Stomach (tissue), 9 donors: Measurements from ENCODE around the gene SERPIND1. TPM values are rescaled to one million over a fixed set of nuclear protein-coding genes. Genes with fewer than 3 reads are reported as not detected.
A peak's percentile ranks its signal among the peaks of the same experiment; 100 is the strongest.

Experiments used
- DNase-seq, 2 donors: peaks; one replicate each; pipeline versions ENCODE4 v3.0.0 to v3.0.0-alpha.2; 2013 to 2019
- H3K27ac ChIP-seq, 5 donors: fragments of 200-600 bp in 4 of 5; sonication (generic) in 4 of 5; one replicate each; pipeline ENCODE4 v1.5.1; 2013 to 2019; ENCODE audit warnings: mild to moderate bottlenecking in 1 of 5, moderate library complexity in 1 of 5
- H3K27me3 ChIP-seq, 3 donors: fragments of 200-600 bp; sonication (generic); one replicate each; pipeline ENCODE4 v1.5.1; 2017 to 2019; ENCODE audit warnings: mixed run types in 1 of 3
- H3K36me3 ChIP-seq, 4 donors: fragments of 200-600 bp; sonication (generic); 1 replicate in 3 of 4; 2 replicates in 1 of 4; pipeline ENCODE4 v1.5.1; 2016 to 2019
- H3K4me1 ChIP-seq, 4 donors: fragments of 200-600 bp; sonication (generic); one replicate each; pipeline ENCODE4 v1.5.1; 2016 to 2019
- H3K4me3 ChIP-seq, 4 donors: fragments of 200-600 bp; sonication (generic) in 3 of 4; one replicate each; pipeline ENCODE4 v1.5.1; 2016 to 2019; ENCODE audit warnings: mild to moderate bottlenecking in 1 of 4
- H3K9me3 ChIP-seq, 4 donors: fragments of 200-600 bp; sonication (generic); one replicate each; pipeline ENCODE4 v1.5.1; 2016 to 2019
- EP300 ChIP-seq: sonication (generic); formaldehyde crosslinking; IDR thresholded peaks from one replicate; pipeline ENCODE4 v1.6.1; 2017; ENCODE audit warnings: antibody characterized with exemption
- POLR2A ChIP-seq, 4 donors: fragments of 450-650 bp; IDR thresholded peaks; one replicate each; pipeline ENCODE4 v1.6.1; 2016; ENCODE audit warnings: antibody characterized with exemption in 4 of 4, control low read depth in 2 of 4, mild to moderate bottlenecking in 1 of 4, moderate library complexity in 1 of 4
- POLR2AphosphoS5 ChIP-seq, 3 donors: sonication (generic); formaldehyde crosslinking; IDR thresholded peaks; one replicate each; pipeline ENCODE4 v1.6.1; 2016; ENCODE audit warnings: antibody characterized with exemption in 3 of 3
- WGBS, 5 donors: extraction: QIAGEN DNeasy Blood & Tissue Kit in 3 of 5; methylation state at CpG; one replicate each; pipeline versions ENCODE4 v1.1.5 to v1.1.7; 2013 to 2018; 5-methylcytosine and 5-hydroxymethylcytosine counted together
- intact Hi-C: fragments of 100-400 bp; cut with DNase I; formaldehyde crosslinking; loops from one replicate; pipeline ENCODE4 v1.15.1; 2023; ENCODE audit warnings: low total_unique reads
- polyA plus RNA-seq, 3 donors: library from polyadenylated mRNA; stranded (reverse); fragments of 200-250 nt; gene quantifications; one replicate each; pipeline ENCODE4 v1.2.3, GENCODE V29; 2013
- total RNA-seq, 5 donors: library from RNA; depleted of rRNA; stranded (reverse); fragments of >200 nt; gene quantifications; one replicate each; pipeline versions ENCODE4 v1.1.0 to v1.2.3, GENCODE V29; 2014 to 2016
- TF ChIP-seq, protein P1 (sequence below), 7 experiments: fragments of 450-650 bp in 4 of 7; fragments of 200-600 bp in 3 of 7; sonication (generic) in 3 of 7; IDR thresholded peaks; one replicate each; pipeline ENCODE4 v1.5.1; 2016 to 2019; ENCODE audit warnings: antibody characterized with exemption in 7 of 7, control low read depth in 2 of 7, mild to moderate bottlenecking in 1 of 7
- donor health status: healthy with polysubstance abuse.
- donor health status: Bipolar disorder and iron deficiency.
- donor health status: healthy.

The SERPIND1 gene
- total and polyA plus RNA-seq, 8 donors, result 0.10 to 0.55 (median 0.46) TPM; not detected in 5

DNA sequence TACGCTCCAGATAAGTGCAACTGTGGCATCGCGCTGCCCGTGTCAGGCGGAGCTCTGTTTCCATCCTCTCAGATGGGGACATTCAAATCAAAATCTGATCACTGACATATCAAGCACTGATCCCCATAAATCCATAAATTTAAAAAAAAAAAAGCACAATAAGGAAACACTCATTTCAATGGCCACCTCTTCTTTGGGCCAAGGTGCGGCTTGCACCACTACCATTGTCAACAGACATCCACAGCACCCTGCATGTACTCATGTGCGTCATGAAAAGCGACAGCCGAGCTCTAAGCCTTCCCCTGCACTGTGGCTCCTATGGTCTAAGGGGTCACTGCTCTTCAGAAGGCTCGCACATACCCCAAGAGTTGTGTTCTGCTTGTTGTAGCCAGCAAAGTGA, 26.7 kb upstream of the SERPIND1 start:
- Histone ChIP-seq H3K4me3 (no peak overlapping the region), H3K27me3 (no peaks in the 10 kb centered on the region), H3K4me1 (peaks cover 0 to 31% (median 8%) of the 10 kb centered on the region in 4 donors), H3K27ac (no peak overlapping the region), H3K36me3 (peaks cover 55 to 100% (median 99%) of the 10 kb centered on the region in 4 donors), H3K9me3 (no peaks in the 10 kb centered on the region)
- intact Hi-C loops, result no loop called here
- TF ChIP-seq POLR2AphosphoS5 (IDR thresholded peaks at IDR 0.05), result no peak
- TF ChIP-seq, protein P1, sequence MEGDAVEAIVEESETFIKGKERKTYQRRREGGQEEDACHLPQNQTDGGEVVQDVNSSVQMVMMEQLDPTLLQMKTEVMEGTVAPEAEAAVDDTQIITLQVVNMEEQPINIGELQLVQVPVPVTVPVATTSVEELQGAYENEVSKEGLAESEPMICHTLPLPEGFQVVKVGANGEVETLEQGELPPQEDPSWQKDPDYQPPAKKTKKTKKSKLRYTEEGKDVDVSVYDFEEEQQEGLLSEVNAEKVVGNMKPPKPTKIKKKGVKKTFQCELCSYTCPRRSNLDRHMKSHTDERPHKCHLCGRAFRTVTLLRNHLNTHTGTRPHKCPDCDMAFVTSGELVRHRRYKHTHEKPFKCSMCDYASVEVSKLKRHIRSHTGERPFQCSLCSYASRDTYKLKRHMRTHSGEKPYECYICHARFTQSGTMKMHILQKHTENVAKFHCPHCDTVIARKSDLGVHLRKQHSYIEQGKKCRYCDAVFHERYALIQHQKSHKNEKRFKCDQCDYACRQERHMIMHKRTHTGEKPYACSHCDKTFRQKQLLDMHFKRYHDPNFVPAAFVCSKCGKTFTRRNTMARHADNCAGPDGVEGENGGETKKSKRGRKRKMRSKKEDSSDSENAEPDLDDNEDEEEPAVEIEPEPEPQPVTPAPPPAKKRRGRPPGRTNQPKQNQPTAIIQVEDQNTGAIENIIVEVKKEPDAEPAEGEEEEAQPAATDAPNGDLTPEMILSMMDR (IDR thresholded peaks at IDR 0.05), result no peak
- TF ChIP-seq POLR2A (IDR thresholded peaks at IDR 0.05), result no peak
- no peak for TF ChIP-seq EP300
- 91 to 95% (median 95%) methylated on average over 10 of the region's 10 CpGs for WGBS, 5 donors
- DNase-seq, result no peak

DNA sequence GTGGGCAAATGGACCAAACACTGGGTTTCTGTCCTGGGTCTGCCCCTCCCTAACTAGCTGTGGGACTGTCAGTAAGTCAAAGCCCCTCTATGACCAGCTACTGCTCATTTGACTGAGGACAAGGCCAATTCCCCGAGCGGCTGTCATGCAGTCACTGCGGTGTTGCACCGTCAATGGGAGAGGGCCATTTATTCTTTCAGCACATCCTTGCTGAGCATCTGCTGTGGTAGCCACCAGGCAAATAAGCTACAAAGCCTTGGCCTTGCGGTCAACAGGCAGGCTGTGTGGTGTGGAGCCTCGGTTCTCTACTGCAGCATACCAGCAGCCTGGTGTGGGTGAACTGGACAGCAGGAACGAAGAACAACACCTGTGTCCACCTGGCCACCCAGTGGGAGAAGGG, 25.8 kb upstream of the SERPIND1 start:
- H3K27ac ChIP-seq, result no peak overlapping the region
- H3K4me3 ChIP-seq, result no peak overlapping the region
- no peaks in the 10 kb centered on the region for H3K27me3 ChIP-seq
- no peaks in the 10 kb centered on the region for H3K9me3 ChIP-seq
- no peak for DNase-seq
- H3K36me3 ChIP-seq, result peaks cover 56 to 100% (median 99%) of the 10 kb centered on the region in 4 donors
- WGBS, 5 donors, result 93 to 98% (median 95%) methylated on average over 5 to 7 of the region's 7 CpGs
- TF ChIP-seq, protein P1 (IDR thresholded peaks at IDR 0.05), result no peak
- TF ChIP-seq POLR2AphosphoS5 (IDR thresholded peaks at IDR 0.05) (no peak), EP300 (no peak), POLR2A (IDR thresholded peaks at IDR 0.05) (no peak)
- intact Hi-C loops, result no loop called here
- peaks cover 0 to 31% (median 8%) of the 10 kb centered on the region in 4 donors for H3K4me1 ChIP-seq

DNA sequence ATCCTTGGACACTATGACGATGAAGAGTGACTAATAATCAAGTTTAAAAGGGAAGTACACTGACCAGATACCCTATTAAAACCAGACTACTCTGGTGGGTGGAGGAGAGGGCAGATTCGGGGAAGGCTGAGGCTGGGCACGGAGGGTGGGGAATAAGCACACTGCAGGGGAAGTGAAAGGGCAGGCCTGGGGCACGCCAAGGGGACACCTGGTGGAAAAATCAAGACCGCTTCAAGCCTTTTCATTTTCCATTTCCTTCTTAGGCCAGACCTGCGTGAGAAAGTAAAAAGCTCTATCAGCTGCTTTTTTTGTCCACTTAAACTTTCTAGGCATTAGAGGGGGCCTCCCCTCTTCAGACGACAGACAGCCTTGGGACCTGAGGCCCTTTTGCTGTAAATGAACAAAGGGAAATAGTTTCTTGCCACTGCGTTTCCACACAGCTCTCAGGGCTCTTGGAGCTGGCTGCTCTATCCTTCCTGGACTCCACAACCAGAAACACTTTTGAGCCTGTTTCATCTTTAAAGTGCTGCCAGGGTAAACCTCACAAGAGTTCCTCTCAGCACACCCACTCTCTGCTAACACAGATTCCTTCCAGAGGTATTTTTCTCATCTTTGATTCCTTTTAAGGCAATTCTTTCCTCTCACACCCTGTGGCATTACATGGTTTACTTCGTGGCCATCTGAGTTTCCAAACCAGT, 25.0 kb upstream of the SERPIND1 start:
- intact Hi-C loops, result no loop called here
- H3K4me1 ChIP-seq, result peaks cover 0 to 31% (median 8%) of the 10 kb centered on the region in 4 donors
- H3K9me3 ChIP-seq, result no peaks in the 10 kb centered on the region
- H3K4me3 ChIP-seq, result no peak overlapping the region
- peak in 1 of 2 donors; percentile 23 for DNase-seq
- 41 to 77% (median 57%) methylated on average over 9 of the region's 9 CpGs for WGBS, 5 donors
- H3K27me3 ChIP-seq, result no peaks in the 10 kb centered on the region
- peaks cover 55 to 100% (median 98%) of the 10 kb centered on the region in 4 donors for H3K36me3 ChIP-seq
- TF ChIP-seq EP300 (no peak), POLR2A (IDR thresholded peaks at IDR 0.05) (no peak), POLR2AphosphoS5 (IDR thresholded peaks at IDR 0.05) (no peak)
- TF ChIP-seq, protein P1 (IDR thresholded peaks at IDR 0.05), result no peak
- H3K27ac ChIP-seq, result peak overlapping the region in 1 of 5 donors; percentile 24

DNA sequence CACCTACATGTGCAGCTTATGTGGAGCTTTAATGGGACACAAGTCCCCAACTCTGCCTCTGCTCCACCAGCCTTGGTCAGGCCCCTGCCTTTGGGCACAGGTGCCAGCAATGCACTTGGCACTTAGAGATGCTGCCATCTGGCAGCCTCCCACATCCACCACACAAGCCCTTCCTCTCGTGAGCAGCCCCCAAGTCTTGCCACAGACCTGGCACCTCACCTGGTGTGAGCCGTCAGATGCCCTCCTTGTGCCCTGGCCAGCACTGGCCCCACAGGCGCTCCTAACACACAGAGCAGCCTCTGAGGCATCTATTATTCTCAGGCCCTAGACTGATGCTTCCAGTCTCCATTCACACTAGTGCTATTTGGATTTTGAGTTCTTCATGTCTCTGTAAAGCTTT, 24.5 kb upstream of the SERPIND1 start:
- intact Hi-C loops, result no loop called here
- H3K36me3 ChIP-seq, result peaks cover 51 to 100% (median 97%) of the 10 kb centered on the region in 4 donors
- TF ChIP-seq, protein P1 (IDR thresholded peaks at IDR 0.05), result no peak
- TF ChIP-seq EP300 (no peak), POLR2AphosphoS5 (IDR thresholded peaks at IDR 0.05) (no peak), POLR2A (IDR thresholded peaks at IDR 0.05) (no peak)
- H3K9me3 ChIP-seq, result no peaks in the 10 kb centered on the region
- peaks cover 0 to 31% (median 8%) of the 10 kb centered on the region in 4 donors for H3K4me1 ChIP-seq
- no peak overlapping the region for H3K27ac ChIP-seq
- DNase-seq, result no peak
- H3K4me3 ChIP-seq, result no peak overlapping the region
- no peaks in the 10 kb centered on the region for H3K27me3 ChIP-seq
- 62 to 86% (median 72%) methylated on average over 3 of the region's 3 CpGs for WGBS, 5 donors
